ENCODE results near the gene IQSEC3.

IQSEC3 gene

GRCh38 chr12:78981-79380 is 12.4 kb downstream of the IQSEC3 start:
- no peak for DNase-seq (ENCODE audit: low read depth, low spot score)

GRCh38 chr12:80681-81190 is 14.2 kb downstream of the IQSEC3 start:
- DNase-seq (ENCODE audit: low read depth, low spot score): no peak

GRCh38 chr12:82740-83139 is 16.2 kb downstream of the IQSEC3 start:
- DNase-seq (ENCODE audit: low read depth, low spot score): no peak

GRCh38 chr12:84056-84455 is 17.5 kb downstream of the IQSEC3 start:
- DNase-seq (ENCODE audit: low read depth, low spot score): no peak

- DNase-seq (ENCODE audit: low read depth, low spot score): no peak
These were observed 18.7 kb downstream of the IQSEC3 start for GRCh38 chr12:85191-85666.

- no peak for DNase-seq (ENCODE audit: low read depth, low spot score)
These were observed 20.7 kb downstream of the IQSEC3 start for GRCh38 chr12:87315-87714.

- DNase-seq (ENCODE audit: low read depth, low spot score): no peak
These were observed 21.3 kb downstream of the IQSEC3 start for GRCh38 chr12:87856-88255.

GRCh38 chr12:89653-90052 is 23.1 kb downstream of the IQSEC3 start:
- no peak for DNase-seq (ENCODE audit: low read depth, low spot score)

GRCh38 chr12:91213-91612 is 24.6 kb downstream of the IQSEC3 start:
- DNase-seq (ENCODE audit: low read depth, low spot score): no peak

GRCh38 chr12:93266-94005 is 26.9 kb downstream of the IQSEC3 start:
- no peak for DNase-seq (ENCODE audit: low read depth, low spot score)

GRCh38 chr12:96543-96942 is 30.0 kb downstream of the IQSEC3 start:
- DNase-seq (ENCODE audit: low read depth, low spot score): no peak

- no peak for DNase-seq (ENCODE audit: low read depth, low spot score)
These were observed 32.4 kb downstream of the IQSEC3 start for GRCh38 chr12:98924-99352.

- no peak for DNase-seq (ENCODE audit: low read depth, low spot score)
These were observed 33.0 kb downstream of the IQSEC3 start for GRCh38 chr12:99605-100004.

GRCh38 chr12:101969-102878 is 35.7 kb downstream of the IQSEC3 start:
- no peak for DNase-seq (ENCODE audit: low read depth, low spot score)

GRCh38 chr12:102879-103168 is 36.3 kb downstream of the IQSEC3 start:
- DNase-seq (ENCODE audit: low read depth, low spot score): no peak

GRCh38 chr12:103169-103981 is 36.8 kb downstream of the IQSEC3 start:
- no peak for DNase-seq (ENCODE audit: low read depth, low spot score)

- DNase-seq (ENCODE audit: low read depth, low spot score): no peak
These were observed 38.0 kb downstream of the IQSEC3 start for GRCh38 chr12:104551-105081.

- no peak for DNase-seq (ENCODE audit: low read depth, low spot score)
These were observed 39.1 kb downstream of the IQSEC3 start for GRCh38 chr12:105696-106095.

GRCh38 chr12:106118-106591 is 39.6 kb downstream of the IQSEC3 start:
- no peak for DNase-seq (ENCODE audit: low read depth, low spot score)

- DNase-seq (ENCODE audit: low read depth, low spot score): no peak
These were observed 42.0 kb downstream of the IQSEC3 start for GRCh38 chr12:108594-108993.

GRCh38 chr12:109446-109845 is 42.9 kb downstream of the IQSEC3 start:
- no peak for DNase-seq (ENCODE audit: low read depth, low spot score)
